Measurements from ENCODE around the gene KRT39.

Gene KRT39

DNA sequence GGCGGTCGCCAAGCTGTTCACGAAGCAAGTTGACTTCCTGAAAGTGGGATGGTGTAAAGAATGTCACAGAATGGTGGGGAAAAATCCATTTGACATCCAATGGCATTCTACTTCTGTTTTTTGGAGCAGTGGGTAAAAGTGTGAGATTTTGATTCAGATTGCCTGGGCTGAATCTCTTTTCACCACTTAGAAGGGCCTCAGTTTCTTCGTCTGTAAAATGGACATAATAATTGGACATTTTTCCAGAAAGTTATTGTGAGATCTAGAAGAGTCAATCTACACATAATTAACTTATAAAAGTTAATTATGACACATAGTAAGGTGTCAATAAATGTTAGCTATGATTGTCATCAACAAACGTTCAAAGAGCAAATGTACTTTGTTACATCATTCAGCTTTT is 14.4 kb upstream of the KRT39 start:
- in situ Hi-C loops (cut with MboI; ENCODE audit: low sequenced_read_pairs), result no loop called here

DNA sequence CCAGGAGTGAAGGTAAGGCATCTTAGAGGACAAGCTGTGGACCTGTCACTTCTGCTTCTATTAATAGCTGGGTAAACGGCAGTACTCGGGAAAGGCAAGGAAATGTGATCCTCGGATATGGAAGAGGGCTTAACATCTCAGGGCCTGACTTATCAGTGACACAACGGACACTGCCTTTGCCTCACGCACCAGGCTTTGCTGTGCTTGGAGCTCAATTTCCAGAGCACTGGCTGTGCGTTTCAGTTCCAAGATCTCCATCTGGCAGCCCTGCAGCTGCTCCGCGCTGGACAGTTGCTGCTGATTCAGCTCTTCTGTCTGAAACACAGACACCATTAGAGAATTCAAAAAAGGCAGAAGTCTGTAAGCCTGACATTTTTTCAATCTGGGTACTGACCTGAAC is 13.8 kb upstream of the KRT39 start:
- in situ Hi-C loops (cut with MboI; ENCODE audit: low sequenced_read_pairs), result no loop called here

DNA sequence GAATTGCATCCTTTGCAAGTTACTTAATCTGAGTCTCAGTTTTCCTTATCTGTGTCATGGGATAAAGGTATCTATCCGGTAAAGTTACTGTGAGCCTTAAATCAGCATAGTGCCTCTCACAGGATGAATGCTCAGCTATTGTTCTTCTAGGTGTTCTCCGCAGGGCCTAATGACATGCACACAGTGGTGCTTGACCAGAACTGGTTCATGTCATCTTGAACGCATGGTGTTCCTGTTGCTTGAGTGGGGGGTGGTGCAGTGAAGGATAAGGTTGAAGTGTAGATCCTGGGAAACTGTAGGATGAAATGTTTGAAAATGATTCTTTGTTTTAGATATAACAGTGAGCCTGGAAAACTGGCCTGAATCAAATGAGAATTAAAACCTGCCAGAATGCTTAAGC is 13.4 kb upstream of the KRT39 start:
- in situ Hi-C loops (cut with MboI; ENCODE audit: low sequenced_read_pairs), result no loop called here

DNA sequence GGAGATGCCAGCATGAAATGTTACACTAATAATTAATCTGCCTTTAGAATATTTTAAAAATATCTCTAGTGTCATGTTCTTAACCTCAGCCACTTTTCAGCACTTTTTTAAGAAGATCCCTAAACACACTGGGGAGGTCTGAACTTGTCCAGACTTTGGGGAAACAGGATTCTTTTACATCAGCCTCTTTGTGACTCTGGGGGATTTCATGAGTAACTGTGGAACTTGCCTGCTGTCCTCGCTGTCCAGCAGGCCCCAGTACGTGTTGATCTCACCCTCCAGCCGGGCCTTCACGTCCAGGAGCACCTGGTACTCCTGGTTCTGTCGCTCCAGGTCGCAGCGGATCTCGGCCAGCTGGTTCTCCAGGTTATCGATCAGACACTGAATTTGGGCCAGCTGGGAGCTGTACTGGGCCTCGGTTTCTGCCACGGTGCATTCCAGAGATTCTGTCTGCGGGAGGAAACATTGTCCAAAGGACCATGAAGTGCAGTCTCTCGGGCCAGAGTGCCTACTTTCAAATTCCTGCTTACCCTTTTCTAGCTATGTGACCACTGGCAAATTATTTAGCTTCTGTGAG is 11.9 kb upstream of the KRT39 start:
- in situ Hi-C loops (cut with MboI; ENCODE audit: low sequenced_read_pairs), result no loop called here

DNA sequence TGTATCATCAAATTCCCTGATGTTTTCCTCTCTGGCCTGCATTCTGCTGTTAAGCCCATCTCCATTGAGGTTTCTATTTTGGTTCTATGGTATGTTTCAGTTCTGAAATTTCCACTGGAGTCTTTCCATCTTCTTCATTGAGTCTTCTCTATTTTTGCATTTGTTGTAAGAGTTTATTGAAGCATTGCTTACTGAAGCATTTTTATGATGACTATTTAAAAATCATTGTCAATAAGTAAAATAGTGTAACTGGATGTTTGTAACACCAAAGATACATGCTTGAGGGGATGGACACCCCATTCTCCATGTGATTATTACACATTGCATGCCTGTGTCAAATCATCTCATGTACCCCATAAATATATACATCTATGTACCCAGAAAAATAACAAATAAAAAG is 8.8 kb upstream of the KRT39 start:
- in situ Hi-C loops (cut with MboI; ENCODE audit: low sequenced_read_pairs), result no loop called here

DNA sequence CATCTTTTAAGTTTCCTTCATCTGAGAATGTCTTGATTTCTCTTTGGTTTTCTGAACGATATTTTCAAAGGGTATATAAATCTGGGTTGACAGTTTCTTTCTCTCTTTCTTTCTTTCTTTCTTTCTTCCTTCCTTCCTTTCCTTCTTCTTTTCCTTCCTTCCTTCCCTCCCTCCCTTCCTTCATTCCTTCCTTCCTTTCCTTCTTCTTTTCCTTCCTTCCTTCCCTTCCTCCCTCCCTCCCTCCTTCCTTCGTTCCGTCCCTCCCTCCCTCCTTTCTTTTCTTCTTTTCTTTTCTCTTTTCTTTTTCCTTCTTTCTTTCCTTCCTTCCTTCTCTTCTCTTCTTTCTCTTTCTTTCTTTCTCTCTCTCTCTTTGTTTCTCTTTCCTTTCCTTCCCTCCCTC is 7.6 kb upstream of the KRT39 start:
- in situ Hi-C loops (cut with MboI; ENCODE audit: low sequenced_read_pairs), result no loop called here

DNA sequence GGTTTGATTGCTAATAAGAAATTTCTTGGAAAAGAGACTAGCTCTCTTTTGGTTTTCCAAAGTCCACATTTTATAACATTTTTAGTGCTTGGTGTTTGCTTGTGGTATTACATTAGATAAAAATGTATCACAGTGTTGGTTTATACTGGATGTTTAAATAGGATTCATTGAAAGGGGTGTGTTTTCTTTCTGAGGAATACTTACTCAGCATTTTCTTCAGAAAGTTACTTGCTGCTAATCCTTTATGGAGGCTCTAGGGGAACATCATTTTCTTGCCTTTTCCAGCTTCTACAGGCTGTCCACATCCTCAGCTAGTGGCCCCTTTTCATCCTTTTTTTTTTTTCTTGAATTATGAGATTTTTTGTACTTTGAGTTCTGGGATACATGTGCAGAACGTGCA is 834 bp upstream of the KRT39 start:
- in situ Hi-C loops (cut with MboI; ENCODE audit: low sequenced_read_pairs), result no loop called here

DNA sequence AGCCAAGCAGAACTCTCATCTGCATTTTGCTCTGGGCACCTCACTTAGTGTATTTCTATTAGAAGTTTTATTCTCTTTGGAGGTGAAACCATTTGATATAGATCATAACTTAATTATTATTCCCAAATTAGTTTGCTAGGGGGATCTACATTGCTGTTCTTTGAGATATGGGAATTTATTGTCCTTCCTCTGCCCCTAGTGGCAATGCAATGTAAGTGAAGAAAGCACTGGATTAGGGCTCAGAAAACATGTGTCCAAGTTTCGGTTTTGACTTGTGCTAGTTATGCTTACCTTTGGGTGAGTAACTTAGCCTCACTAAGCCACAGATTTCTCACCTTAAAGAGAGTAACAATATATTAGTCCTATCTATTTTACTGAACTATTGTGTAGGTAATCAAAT is 2.9 kb downstream of the KRT39 start:
- in situ Hi-C loops (cut with MboI; ENCODE audit: low sequenced_read_pairs), result no loop called here

DNA sequence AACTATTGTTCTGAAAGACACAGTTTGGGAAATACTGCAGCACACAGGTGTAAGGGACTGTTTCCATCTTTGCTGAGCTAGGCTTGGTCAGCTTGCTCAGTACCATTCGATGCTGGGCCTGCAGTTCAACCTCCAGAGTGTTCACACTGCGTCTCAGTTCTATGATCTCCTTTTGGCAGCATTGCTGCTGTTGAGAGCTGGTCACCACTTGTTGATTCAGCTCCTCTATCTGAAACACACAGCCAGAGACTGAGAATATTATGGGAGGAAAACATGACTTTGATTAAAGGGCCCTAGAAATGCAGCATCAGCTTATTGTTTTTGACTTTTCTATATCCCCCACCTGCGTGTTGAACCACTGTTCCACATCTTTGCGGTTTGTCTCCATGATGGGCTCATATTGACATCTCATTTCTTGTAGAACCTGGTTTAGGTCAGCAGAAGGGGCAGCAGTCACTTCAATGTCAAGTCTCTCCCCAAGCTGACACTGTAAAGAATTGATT is 4.6 kb downstream of the KRT39 start:
- in situ Hi-C loops (cut with MboI; ENCODE audit: low sequenced_read_pairs), result no loop called here

DNA sequence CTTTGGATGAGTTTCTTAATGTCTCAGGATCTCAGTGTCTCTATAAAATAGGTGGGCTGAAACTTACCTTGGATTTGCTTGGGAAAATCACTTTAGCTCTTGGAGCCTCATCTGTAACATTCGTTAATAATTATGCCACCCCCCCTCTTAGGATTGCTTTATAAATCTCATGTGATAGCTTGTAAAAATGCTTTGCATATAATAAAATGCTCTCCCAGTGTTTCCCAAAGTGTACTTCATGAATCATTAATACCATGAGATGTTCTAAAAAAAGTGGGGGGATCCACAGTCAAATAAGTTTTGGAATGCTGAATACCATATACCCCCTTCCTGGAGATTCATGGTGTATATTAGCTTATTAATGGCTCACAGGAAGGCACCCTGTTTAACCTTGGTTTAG is 5.2 kb downstream of the KRT39 start:
- in situ Hi-C loops (cut with MboI; ENCODE audit: low sequenced_read_pairs), result no loop called here

DNA sequence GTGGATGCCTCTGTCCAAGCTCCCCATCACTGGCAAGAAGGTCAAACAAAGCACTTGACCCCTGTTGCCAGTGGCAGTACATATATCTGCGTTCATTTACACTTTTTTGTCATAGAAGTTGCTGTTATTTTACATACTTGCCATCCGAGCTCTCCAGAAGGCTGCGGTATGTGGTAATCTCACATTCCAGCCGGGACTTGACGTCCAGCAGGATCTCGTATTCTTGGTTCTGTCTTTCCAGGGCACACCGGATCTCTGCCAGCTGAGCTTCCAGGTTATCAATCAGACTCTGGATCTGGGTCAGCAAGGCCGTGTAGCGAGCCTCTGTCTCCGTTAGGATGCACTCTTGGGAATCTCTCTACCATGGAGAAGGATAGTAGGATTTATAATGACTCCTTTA is 6.6 kb downstream of the KRT39 start:
- in situ Hi-C loops (cut with MboI; ENCODE audit: low sequenced_read_pairs), result no loop called here

DNA sequence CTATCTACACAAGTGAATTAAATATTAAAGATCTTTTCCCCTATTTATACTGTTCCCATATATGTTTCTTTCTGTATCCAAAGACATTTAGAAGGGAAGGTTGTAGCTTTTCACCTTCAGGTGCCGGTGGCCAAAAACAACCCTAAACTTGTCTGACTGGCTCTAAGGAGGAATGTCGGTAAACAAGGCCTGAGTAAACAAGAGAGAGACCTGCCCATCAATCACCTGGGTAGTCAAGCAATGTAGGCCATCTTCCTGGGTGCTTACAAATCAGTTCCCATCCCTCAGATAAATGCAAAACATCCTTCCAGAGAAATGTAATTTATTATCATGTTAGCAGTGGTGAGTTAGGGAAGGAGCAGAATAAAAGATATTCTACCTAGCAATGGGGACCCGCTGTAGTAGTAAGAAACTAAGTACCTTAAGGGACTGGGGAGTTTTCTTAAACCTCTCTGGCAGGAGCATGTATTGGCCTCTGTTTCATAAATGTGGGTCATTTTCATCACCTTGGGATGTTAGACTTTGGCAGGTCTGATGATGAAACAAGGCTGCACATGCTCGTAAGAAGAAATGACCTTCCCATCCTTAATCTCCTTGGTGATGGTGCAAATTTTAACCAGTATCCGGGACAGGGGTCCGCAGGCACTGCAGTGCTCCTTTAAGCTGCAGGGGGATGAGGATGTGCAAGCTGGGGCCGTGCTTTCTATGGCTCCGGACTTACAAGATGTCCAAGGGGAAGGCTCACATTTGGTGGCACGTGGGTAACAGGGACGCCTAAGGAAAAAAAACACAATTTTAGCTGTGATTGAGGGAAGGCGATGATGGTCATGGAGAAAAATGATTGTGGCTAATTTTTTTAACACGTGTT is 8.4 kb downstream of the KRT39 start:
- in situ Hi-C loops (cut with MboI; ENCODE audit: low sequenced_read_pairs), result no loop called here

DNA sequence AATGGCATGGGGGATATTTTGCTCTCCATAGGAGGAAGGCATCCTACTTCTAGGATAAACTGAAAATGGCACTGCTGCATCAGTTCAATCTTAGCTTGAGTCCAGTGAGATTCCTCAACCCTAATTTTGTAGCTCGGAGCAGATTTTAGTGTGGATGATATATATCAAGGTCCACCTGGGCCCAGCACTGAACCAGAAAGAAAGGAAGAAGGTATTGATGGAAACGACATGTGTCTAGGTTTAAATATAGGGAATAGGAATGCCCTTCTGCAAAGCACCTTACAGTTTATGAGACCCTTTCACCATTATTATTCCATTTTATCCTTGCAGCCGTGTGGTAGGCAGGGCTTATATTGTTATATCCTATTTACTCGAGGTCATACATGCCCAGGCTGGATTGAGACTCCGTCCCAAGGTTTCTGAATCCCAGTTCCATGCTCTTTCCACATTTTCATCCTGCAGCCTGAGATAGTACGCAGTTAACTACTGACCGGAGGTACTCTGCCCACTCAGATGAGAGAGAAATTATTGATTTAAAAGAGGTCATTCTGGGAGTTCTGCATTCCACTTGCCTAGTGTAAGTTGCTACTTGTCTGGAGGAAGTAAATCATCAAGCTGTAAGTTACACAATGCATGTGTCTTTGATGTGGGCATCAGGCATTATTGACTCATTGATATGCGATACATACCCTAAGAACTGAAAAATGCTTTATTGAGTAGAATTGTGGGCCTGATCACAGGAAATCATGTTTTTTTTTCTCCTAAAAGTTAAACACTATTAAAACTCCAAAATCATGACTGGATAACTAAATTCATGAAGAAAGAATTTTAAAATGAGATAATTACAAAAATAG is 10.1 kb downstream of the KRT39 start:
- in situ Hi-C loops (cut with MboI; ENCODE audit: low sequenced_read_pairs), result no loop called here

DNA sequence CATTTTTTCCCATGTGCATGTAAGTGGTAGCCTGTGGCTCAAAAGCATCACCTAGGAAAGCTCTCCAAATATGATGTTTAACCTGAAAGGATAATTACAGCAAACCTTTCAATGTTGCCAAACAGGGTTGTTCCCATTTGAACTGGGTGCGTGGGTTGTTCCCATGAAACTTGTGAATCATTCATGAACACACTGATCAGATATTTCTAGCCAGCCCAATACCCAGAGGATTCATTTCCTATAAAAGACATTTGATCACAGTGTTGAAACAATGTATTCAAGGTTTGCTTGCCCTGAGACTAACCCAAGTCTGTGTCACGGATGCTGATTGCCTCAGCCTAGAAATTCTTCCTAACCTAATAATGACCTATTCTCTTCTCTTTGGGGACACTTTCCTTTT is 12.9 kb downstream of the KRT39 start:
- in situ Hi-C loops (cut with MboI; ENCODE audit: low sequenced_read_pairs), result no loop called here

DNA sequence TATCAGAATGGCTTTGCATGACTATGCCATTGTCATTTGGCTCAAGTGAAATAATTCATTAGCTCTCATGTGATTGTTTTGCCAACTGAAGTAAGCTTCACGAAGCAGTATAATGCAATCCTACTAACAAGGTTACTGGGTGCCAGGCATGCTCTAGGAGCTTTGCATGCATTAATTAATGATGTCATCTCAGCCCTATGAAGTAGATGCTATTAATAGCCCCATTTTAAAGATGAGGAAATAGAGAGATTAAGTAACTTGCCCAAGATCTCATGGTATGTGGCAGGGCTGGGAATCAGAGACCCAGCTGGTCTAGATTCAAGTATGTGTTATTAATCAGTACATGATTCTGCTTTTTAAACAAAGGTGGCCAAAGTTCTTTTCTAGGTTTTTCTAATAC is 14.1 kb downstream of the KRT39 start:
- in situ Hi-C loops (cut with MboI; ENCODE audit: low sequenced_read_pairs), result no loop called here

DNA sequence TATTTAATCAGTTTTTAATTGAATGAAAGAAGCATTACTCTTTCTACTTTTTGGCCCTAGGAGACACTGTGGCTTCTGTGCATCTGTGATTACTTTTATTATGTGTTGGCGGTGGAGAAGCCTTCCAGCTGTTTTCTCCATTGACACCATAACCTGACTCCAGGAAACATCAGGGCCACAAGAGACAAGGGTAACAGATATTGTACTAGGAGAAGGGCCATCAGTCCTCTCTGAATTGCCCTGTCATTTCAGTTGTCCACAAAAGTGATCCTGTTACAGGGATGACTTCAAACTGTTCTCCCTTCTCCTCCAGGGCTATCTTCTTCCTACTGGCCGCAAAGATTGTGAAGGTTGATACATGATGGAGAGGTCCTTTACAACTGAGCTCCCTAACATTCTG is 14.6 kb downstream of the KRT39 start:
- in situ Hi-C loops (cut with MboI; ENCODE audit: low sequenced_read_pairs), result no loop called here

DNA sequence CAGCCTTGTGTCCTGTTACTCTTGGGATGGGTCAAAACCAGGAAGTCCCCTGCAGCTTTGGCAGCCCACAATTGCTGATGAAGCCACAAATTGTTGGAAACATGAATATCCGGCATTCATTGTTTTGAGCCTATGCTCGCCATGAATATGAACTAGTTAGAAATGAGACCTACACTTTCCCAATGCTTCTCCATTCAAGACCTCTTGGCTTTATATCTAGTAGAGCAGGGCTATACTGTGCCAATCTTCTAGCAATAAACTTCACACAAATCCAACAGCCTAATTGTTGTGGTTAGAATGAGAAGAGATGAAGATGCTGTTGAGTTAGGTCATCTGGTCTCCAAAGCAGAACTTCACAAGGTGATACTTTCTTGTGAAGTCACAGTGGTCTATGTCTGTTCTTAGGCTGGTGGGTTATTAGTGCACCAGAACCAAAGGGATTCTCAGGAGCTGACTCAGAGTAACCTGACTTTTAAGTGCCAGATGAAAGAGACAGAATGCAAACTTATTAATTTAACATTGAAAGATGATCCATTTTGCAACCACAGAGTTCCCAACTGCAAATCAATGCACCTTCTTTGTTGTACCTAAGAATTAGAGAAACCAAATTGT is 15.6 kb downstream of the KRT39 start:
- in situ Hi-C loops (cut with MboI; ENCODE audit: low sequenced_read_pairs), result no loop called here

DNA sequence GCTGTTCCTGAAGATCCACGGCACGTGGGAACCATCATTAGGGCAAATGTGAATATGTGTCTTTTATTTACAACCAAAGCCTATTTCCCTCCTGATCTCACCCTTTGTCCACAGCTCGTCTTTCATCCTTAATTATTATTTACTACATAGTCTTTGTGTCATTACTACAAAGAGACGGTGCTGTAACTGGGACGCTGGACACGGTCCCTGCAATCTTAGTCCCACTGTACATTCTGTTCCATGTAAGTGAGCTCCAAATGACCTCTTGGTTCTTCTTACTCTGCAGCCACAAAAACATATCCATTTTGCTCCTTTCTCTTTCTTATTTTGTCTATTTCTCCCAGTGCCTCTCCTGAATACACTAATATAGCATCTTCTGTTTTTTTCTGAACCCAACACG is 16.6 kb downstream of the KRT39 start:
- in situ Hi-C loops (cut with MboI; ENCODE audit: low sequenced_read_pairs), result no loop called here

DNA sequence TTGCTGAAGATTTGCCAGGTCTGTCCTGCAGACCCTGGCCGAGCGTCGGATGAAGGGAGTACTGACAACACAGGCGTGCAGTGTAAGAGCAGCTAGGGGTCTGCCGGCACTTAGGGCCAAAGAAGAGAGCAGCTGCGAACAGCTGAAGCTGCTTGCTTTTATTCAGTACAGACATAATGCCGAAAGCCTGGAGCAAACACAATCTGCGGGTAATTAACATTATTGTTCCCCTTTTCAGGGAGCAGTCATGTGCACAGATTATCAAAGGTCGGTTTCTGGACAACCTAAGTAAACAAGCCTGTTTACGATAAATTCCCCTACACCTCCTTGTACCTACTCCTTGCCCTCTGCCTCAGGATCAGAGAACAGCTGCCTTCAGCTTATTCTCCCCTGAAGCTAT is 17.3 kb downstream of the KRT39 start:
- in situ Hi-C loops (cut with MboI; ENCODE audit: low sequenced_read_pairs), result no loop called here

DNA sequence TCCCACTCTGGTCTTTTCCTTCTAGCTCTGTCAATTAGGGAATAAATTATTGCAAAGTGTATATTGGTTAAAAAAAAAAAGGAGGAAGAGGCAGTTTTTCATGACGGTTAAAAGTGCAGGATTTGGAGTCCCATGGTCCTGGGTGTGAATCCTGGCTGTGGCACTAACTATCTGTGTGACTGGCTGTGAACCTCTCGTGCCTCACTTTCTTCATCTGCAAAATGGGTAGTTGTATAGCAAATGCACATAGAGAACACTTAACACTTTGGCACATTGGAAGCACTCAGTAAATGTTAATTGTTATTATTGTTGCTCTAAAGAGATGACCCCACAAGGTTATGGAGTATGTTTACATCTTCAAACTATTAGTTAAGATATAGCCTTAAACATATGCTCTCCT is 18.8 kb downstream of the KRT39 start:
- in situ Hi-C loops (cut with MboI; ENCODE audit: low sequenced_read_pairs), result no loop called here

DNA sequence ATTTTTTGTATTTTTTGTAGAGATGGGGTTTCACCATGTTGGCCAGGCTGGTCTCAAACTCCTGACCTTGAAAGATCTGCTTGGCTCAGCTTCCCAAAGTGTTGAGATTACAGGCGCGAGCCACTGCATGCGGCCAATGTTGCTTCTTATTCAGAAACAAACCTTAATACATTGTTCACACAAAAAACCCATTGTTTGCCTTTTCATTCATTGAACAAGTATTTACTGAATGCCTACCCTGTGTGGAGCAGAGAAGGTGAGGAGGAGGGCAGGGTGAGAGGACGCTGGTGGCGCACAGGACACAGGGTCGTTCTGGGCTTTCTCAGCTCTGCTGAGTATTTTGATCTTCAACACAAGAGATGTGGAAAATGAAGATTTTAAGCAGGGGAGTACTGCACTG is 21.3 kb downstream of the KRT39 start:
- in situ Hi-C loops (cut with MboI; ENCODE audit: low sequenced_read_pairs), result no loop called here

Measured in HL-60/S4 treated with retinoic acid at 250 ng/mL for 4 days and 3 days (cell line).